Cerebellar cortex (tissue), 1 donor: ENCODE measurements around the gene VPS33A.
"Not testable (repeated sequence)": the region's sequence is repeated elsewhere in the genome, so short reads cannot be mapped to it uniquely, and the experiment has no call there.

Source experiments
- DNase-seq: peaks from one replicate; pipeline ENCODE4 v3.0.0-alpha.2; 2015; ENCODE audit warnings: low spot score

The VPS33A gene

GRCh38 chr12:122266230-122266901 is at the start of gene VPS33A:
Gene VPS33A (minus strand): TSS chr12:122266494. CDS start chr12:122266408, 86 bp downstream.
- DNase-seq, result peak; percentile 97

DNA sequence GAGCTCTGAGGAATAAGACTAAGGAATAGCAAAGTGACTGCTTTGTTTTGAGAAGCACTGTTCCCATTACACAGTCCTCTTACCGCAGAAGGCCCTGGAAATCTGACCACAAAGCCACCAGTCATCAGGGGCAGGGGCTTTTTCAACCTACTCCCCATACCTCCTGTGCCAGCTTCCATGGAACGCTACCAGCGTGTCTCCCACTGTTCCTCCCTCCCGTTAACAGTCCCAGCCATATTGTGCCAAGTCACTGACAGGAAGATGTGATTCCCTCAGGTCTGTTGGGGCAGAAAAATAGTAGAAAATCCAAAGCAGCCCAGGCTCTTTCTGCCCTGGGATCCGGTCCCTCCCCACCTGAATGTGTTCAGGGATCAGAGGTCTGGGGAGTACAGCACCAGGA is 46.6 kb upstream of the VPS33A start:
- no peak for DNase-seq

- no peak for DNase-seq
These were observed 45.4 kb upstream of the VPS33A start for GRCh38 chr12:122311696-122312095.

- peak; percentile 47 for DNase-seq
These were observed 44.5 kb upstream of the VPS33A start for GRCh38 chr12:122310626-122311333.

DNA sequence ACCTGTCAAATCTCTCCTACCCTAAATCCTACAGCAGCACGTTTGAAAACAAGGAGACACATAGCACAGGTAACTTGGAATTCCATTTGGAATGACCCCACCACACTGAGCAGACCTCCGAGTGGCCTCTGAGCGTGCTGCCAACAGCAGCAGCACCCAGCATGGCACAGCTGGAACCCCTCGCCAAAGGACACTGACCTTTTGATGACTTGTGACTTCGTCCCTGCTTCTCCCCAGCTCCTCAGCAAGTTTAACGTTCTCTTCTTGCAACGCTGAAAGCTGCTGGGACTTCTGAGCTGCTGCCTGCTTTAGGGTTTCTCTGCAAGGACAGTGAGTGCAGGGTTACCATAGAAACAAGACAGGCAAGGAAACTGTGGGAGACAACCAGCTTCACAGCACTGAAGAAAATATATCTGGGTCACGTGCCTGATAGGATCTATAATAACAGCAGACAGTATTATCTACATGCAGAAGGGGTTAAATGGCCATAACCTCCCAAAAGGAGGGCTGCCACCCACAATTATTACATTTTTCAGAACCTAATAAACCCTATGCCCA is 43.3 kb upstream of the VPS33A start:
- peak; percentile 42 for DNase-seq

DNA sequence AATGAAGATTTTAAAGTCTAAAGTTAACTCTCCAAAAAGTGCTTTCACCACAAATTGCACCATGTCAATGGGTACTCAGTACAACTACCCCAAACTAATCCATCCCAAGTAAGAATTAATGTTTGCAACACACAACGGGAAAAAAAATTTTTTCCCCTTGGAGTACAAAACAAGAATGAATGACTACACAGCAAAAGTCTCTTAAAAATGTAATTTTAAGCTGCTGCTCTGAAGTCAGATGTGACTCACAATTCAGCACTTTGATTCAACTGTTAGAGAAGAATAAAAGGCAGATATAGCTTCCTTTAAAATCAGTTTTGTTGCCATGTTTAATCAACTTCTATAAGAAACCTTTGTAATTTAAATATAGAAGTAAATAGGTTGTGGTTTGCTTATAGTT is 42.5 kb upstream of the VPS33A start:
- DNase-seq, result no peak

GRCh38 chr12:122306407-122306806 is 40.1 kb upstream of the VPS33A start:
- DNase-seq, result no peak

- DNase-seq, result no peak
These were observed 38.6 kb upstream of the VPS33A start for GRCh38 chr12:122304924-122305323.

- DNase-seq, result no peak
These were observed 36.8 kb upstream of the VPS33A start for GRCh38 chr12:122303068-122303467.

DNA sequence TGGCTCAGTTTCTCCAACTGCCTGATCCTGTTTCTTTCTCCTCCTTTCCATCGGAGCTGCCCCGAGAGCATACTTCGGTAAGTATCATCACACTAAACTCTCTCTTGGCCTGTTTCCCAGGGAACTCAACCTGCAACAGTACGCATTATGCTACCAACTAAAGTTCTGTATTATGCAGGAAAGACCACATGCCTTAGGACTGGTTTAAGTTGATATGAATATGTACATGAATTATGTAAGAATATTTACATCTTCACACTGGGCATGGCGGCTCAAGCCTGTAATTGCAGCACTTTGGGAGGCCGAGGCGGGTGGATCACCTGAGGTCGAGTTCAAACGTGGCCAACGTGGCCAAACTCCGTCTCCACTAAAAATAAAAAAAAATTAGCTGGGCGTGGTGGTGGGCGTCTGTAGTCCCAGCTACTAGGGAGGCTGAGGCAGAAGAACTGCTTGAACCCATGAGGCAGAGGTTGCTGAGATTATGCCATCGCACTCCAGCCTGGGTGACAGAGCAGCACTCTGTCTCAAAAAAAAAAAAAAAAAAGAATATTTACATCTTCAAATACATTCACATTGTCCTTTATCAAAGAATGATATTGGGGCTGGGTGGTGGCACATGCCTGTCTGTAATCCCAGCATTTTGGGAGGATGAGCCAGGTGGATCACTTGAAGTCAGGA is 31.9 kb upstream of the VPS33A start:
- no peak for DNase-seq

- no peak for DNase-seq
These were observed 31.2 kb upstream of the VPS33A start for GRCh38 chr12:122297494-122297893.

DNA sequence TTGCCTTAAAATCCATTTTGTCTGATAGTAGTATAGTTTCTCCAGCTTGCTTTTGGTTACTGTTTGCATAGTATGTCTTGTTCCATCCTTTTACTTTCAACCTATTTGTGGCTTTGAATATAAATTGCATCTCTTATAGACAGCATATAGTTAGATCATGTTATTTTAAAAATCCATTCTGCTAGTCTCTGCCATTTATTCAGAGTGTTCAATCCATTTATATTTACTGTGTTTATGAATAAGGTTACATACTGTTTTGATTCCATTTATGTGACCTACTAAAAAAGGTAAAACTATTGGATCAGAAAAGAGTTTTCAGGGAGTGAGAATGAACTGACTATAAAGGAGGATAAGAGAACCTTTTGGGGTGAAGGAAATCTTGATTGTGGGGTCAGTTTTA is 29.6 kb upstream of the VPS33A start:
- no peak for DNase-seq

GRCh38 chr12:122293081-122293480 is 26.8 kb upstream of the VPS33A start:
- no peak for DNase-seq

GRCh38 chr12:122291431-122291830 is 25.1 kb upstream of the VPS33A start:
- DNase-seq, result no peak

DNA sequence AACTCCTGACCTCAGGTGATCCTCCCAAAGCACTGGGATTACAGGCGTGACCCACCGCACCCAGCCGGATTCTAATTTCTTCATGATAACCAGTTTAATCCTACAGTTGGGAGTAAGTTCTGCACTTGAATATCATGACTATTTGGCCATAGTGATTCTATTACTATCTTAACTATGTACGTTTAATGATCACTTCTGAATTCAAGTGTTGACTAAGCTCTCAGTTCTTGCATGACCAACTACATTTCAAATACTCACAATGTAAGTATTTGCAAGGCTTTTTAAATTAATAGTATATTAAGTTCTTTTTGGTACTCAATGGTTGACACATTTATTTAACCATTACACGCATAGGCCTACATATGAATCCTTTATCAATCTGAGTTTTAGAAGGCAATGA is 17.4 kb upstream of the VPS33A start:
- no peak for DNase-seq

GRCh38 chr12:122282061-122282460 is 15.8 kb upstream of the VPS33A start:
- DNase-seq, result no peak

GRCh38 chr12:122276242-122276641 is 9.9 kb upstream of the VPS33A start:
- no peak for DNase-seq

DNA sequence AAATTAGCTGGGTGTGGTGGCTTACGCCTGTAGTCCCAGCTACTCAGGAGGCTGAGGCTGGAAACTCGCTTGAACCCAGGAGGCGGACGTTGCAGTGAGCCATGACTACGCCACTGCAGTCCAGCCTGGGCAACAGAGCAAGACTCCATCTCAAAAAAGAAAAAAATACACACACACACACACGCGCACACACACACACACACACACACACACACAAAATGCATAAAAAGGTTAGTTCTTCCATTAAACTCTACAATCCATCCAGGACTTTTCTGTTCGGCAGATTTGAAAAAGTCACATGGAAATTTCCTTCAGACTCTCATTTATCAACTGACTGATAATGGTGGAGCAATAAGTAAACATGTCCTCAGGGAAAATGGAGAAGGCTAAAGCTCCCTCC is 9.2 kb upstream of the VPS33A start:
- DNase-seq, result no peak

DNA sequence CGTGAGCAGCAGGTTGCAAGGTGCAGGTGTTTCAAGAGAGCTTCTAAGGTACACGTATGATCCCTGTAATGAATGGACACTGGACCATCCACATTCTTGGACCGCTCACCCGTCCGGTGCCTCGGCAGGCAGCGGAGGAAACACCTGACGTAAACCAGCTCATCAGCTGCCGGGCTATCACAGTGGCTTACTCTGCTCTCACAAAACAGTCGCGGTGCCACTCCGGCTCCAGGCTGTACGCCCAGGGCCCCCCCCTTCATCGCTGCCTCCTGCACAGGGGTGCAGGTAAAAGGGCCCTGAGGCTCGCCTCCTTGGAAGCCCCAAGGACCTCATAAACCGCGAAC is 436 bp downstream of the VPS33A start:
- peak; percentile 56 for DNase-seq

- peak; percentile 7 for DNase-seq
These were observed 818 bp downstream of the VPS33A start for GRCh38 chr12:122265476-122265875.

DNA sequence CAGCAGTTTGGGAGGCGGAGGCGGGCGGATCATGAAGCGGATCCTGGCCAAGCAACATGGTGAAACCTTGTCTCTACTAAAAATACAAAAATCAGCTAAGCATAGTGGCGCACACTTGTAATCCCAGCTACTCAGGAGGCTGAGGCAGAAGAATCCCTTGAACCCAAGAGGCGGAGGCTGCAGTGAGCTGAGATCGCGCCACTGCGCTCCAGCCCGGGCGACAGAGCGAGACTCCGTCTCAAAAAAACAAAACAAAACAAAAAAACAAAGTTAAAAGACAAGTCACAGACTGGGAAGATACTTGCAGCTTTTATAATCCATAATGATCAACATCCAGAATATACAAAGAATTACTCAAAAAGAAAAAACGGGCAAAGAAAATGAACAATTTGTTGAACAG is 5.6 kb downstream of the VPS33A start:
- not testable (repeated sequence) for DNase-seq

- DNase-seq, result not testable (repeated sequence)
These were observed 7.4 kb downstream of the VPS33A start for GRCh38 chr12:122258939-122259338.

DNA sequence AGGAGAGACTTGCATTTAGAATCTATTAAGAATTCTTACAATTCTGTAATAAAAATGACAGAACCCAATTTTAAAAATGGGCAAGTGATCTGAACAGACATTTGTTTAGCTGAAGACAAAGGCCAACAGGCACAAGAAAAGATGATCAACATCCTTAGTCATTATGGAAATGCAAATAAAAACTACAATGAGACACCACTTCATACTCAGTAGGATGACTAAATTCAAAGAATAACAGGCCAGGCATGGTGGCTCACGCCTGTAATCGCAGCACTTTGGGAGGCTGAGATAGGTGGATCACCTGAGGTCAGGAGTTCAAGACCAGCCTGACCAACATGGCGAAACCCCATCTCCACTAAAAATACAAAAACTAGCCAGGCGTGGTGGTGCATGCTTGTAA is 7.8 kb downstream of the VPS33A start:
- not testable (repeated sequence) for DNase-seq
